Measurements from ENCODE around the gene CDK2.

The CDK2 gene

DNA sequence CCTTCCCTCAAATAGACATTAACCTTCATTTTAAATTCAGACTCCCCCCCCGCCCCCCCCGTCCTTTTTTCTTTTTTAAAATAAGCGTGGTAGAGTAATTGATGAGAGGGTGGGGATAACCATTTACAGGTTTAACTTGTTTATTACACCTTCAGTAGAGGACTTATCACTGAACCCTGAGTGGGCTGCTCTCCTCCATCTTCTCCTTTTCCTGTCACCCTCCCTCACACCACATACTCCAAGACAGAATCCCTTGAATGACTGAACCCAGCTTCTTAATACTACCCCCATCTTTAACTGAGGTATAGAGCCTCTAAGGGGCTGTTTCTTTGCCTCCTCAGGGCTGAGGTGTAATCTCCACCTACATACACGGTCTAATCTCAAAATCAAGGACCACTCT lies 50.6 kb downstream of the CDK2 start:
- DNase-seq, result no peak

DNA sequence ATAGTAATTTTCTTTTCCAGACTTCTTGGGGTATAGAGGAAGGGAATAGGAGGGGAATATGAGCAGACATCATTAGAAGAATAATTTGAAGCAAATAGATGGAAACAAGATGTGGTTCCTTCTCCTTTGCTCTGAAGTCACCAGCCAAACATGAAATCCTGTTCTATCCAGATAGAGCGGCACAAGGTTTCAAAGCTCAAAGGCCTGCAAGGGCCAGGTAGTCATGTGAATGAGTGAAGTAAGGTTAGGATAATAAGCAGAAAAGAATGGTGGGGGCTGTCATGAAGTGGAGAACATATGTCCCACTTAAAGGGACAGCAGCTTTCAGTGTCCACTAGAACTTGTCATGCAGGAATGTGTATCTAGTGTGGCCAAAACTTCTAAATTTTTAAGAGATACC lies 51.7 kb downstream of the CDK2 start:
- no peak for DNase-seq

DNA sequence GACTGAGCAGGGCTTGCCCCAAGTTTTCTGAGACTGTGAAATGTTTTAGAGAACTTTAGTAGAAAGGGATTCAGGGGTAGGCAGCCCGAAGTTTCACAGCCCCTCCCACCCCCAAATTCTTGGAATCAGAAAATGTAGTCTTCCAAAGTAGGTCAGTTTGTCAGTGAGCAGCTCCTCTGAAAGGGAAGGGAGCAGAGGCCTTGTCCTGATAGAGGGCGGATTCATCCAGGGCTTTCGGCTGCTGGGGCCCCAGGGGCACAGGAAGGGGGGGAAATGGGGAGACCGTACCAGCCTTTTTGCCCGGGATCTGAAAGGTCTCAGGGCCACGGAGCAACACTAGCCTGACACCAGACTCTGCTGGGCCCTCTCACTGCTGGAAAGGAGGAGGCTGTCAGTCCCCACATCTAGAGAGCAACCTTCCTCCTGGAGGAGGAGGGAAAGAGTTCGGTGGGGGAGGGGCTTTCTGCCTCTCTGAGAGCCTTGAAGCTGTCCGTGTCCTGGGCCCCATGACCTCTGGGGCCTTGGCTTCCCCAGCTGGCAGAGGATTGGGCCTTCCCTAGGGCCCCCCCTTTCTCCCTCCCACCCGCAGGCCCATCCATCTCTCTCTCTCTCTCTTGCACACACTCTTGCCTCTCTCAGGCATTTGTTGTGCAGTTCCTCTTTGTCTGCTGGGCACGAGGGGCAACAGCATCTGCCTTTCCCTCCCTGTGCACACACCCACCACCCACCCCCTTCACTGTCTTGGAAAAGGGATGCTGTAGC lies 54.0 kb downstream of the CDK2 start, which contains the start of gene IKZF4:
TSS of gene IKZF4 (plus strand) at position 621 of the 762 bp plus-strand sequence. CDS start 451 bp downstream, outside the sequence.
- no peak for DNase-seq

DNA sequence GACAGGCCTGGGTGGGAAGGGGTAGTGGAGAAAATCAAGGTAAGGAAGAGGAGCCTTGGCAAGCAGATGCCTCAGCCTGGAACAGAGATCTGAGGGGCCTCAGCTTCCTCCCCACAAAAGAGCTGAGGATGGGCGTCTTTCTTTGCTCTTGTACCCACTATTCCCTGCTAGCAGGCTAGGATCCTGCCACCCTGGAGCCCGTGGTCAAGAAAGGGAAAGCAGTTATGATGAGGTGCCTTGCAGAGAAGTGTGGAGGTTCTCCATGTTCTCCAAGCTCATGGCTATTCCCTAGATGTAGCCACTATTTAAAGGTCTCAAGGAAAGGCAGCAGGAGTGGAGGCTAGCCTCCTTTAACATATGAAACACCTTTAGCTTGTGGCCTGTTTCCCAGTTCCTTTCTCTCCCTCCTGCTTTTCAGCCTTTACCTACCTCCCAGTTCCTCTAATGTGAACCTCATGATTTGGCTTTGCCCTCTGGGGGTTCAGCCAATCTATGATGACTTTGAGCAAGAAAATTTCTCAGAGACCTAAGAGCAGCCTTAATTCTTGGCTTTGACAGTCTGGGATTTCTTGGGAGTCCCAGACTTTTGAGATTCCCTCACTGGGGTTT lies 55.4 kb downstream of the CDK2 start:
- DNase-seq, result no peak

All from NCI-H1436 (cell line).